Gastroesophageal sphincter (tissue), 3 donors: Measurements from ENCODE around the gene HSD11B1.

ENCODE experiments used
- CTCF ChIP-seq, 4 experiments: fragments of 200-600 bp in 2 of 4; fragments of 450-650 bp in 2 of 4; sonication (generic) in 1 of 4; IDR thresholded peaks; one replicate each; pipeline ENCODE4 v1.5.1; 2017 to 2019; ENCODE audit warnings: antibody characterized with exemption in 4 of 4, mild to moderate bottlenecking in 2 of 4, moderate library complexity in 2 of 4
- EP300 ChIP-seq: sonication (generic); formaldehyde crosslinking; IDR thresholded peaks from one replicate; pipeline ENCODE4 v1.6.1; 2017; ENCODE audit warnings: antibody characterized with exemption, mild to moderate bottlenecking
- POLR2A ChIP-seq, 2 donors: fragments of 450-650 bp; IDR thresholded peaks; one replicate each; pipeline ENCODE4 v1.6.1; 2017; ENCODE audit warnings: antibody characterized with exemption in 2 of 2, mild to moderate bottlenecking in 2 of 2, moderate library complexity in 1 of 2

GRCh38 chr1:209772126-209772525 is 67.5 kb downstream of the HSD11B1 start:
- TF ChIP-seq CTCF (IDR thresholded peaks at IDR 0.05) (no peak), POLR2A (IDR thresholded peaks at IDR 0.05) (no peak), EP300 (no peak)
